Fibroblast of lung (primary cell): ENCODE data around the gene DCAF15. TPM values are rescaled to one million over a fixed set of nuclear protein-coding genes. Genes with fewer than 3 reads are reported as not detected.

Experiments used
- DNase-seq, 2 donors: peaks; one replicate each; pipeline versions ENCODE4 v3.0.0 to v3.0.0-alpha.2; 2010; ENCODE audit warnings: low read depth in 2 of 2
- H2AFZ ChIP-seq: 2 replicates; pipeline ENCODE4 v1.5.1; 2012; ENCODE audit warnings: low read length, control low read depth, inconsistent platforms
- H3K27ac ChIP-seq: 2 replicates; pipeline ENCODE4 v1.5.1; 2011; ENCODE audit warnings: low read length, control low read depth; ENCODE audit not compliant: insufficient read depth
- H3K27me3 ChIP-seq: 2 replicates; pipeline ENCODE4 v1.5.1; 2011; ENCODE audit warnings: mild to moderate bottlenecking, low read length; ENCODE audit not compliant: control insufficient read depth, insufficient read depth
- H3K36me3 ChIP-seq: 2 replicates; pipeline ENCODE4 v1.5.1; 2011; ENCODE audit warnings: low read length; ENCODE audit not compliant: control insufficient read depth, insufficient read depth
- H3K4me1 ChIP-seq: 2 replicates; pipeline ENCODE4 v1.5.1; 2011; ENCODE audit warnings: low read length; ENCODE audit not compliant: control insufficient read depth, insufficient read depth; ENCODE audit errors: extremely low read depth
- H3K4me2 ChIP-seq: 2 replicates; pipeline ENCODE4 v1.5.1; 2011; ENCODE audit warnings: low read length, control low read depth; ENCODE audit not compliant: insufficient read depth; ENCODE audit errors: extremely low read depth
- H3K4me3 ChIP-seq, 4 experiments: fragments of 200-600 bp in 1 of 4; sonication (generic) in 1 of 4; replicated peaks in 1 of 4; 2 replicates each; pipeline ENCODE4 v1.5.1; 2011 to 2016; ENCODE audit warnings: low read length in 4 of 4, low read depth in 3 of 4, mild to moderate bottlenecking in 3 of 4, control low read depth in 2 of 4, inconsistent platforms in 1 of 4, mixed read lengths in 1 of 4; ENCODE audit not compliant: insufficient read depth in 1 of 4; ENCODE audit errors: control extremely low read depth in 1 of 4
- H3K79me2 ChIP-seq: 2 replicates; pipeline ENCODE4 v1.5.1; 2012; ENCODE audit warnings: mild to moderate bottlenecking, low read length, inconsistent platforms; ENCODE audit not compliant: control insufficient read depth, insufficient read depth
- H3K9ac ChIP-seq: 2 replicates; pipeline ENCODE4 v1.5.1; 2011; ENCODE audit warnings: mild to moderate bottlenecking, low read length, control low read depth; ENCODE audit not compliant: insufficient read depth
- H3K9me3 ChIP-seq: 2 replicates; pipeline ENCODE4 v1.5.1; 2012; ENCODE audit warnings: low read depth, low read length; ENCODE audit not compliant: control insufficient read depth, insufficient read depth
- H4K20me1 ChIP-seq: 2 replicates; pipeline ENCODE4 v1.5.1; 2011; ENCODE audit warnings: low read length; ENCODE audit not compliant: control insufficient read depth, insufficient read depth; ENCODE audit errors: extremely low read depth
- EZH2 ChIP-seq: IDR thresholded peaks from 2 replicates; pipeline ENCODE4 v1.5.1; 2012; ENCODE audit warnings: low read length, control low read depth, mild to moderate bottlenecking; ENCODE audit errors: missing control alignments
- polyA plus RNA-seq, 2 donors: library from polyadenylated mRNA; depleted of rRNA in 1 of 2; stranded (reverse) in 1 of 2; unstranded in 1 of 2; fragments of >200 nt; gene quantifications; 2 replicates each; pipeline ENCODE4 v1.2.1, GENCODE V29; 2011 to 2012; ENCODE audit warnings: missing spikeins in 1 of 2
- total RNA-seq: library from RNA; depleted of rRNA; stranded (reverse); fragments of >200 nt; gene quantifications from 2 replicates; pipeline ENCODE4 v1.2.1, GENCODE V29; 2014
- TF ChIP-seq, protein P1 (sequence below), 2 donors: IDR thresholded peaks in 1 of 2; conservative IDR thresholded peaks in 1 of 2; 1 replicate in 1 of 2; 2 replicates in 1 of 2; pipeline ENCODE4 v1.5.1; 2011 to 2012; ENCODE audit warnings: low read length in 2 of 2, control low read depth in 1 of 2, inconsistent platforms in 1 of 2, low read depth in 1 of 2, mild to moderate bottlenecking in 1 of 2

DCAF15 gene
- total and polyA plus RNA-seq, 2 donors (not counting 1 experiment from before 2014, with no cell fraction given), result 6.3 to 9.5 TPM

DNA sequence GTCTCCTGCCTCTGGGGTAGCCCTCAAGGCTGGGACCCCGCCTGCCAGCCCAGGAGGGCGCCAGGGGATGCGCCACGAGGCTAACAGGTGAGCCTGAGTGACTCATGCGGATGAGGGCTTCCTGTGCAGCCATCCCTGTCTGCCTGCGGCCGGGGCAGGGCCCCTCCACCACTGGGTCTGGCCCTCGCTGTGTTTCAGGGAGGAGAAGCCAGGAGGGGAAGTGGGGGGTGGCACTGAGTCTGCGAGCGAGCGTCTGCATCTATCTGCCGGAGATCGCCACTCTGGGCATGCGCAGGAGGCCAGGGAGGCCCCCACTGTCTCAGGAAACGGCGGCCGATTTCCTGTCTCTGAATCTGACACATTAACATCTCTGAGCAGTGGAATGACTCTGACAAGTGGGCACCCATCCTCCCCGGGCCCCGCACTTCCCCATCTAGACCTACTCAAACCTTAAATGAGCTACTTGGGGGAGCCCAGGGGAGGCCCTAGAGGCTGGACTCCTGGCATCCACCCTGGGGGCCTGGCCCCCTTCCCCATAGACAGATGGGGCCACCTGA is 34.1 kb downstream of the DCAF15 start:
- no peaks in the 10 kb centered on the region for H3K79me2 ChIP-seq
- H4K20me1 ChIP-seq, result no peaks in the 10 kb centered on the region
- H3K9ac ChIP-seq, result peak overlapping the region; percentile 21
- no peaks in the 10 kb centered on the region for H3K36me3 ChIP-seq
- peaks cover 7% of the 10 kb centered on the region for H3K4me1 ChIP-seq
- H3K4me2 ChIP-seq, result no peak overlapping the region
- no peak for TF ChIP-seq EZH2
- no peaks in the 10 kb centered on the region for H3K9me3 ChIP-seq
- H3K4me3 ChIP-seq, result no peak overlapping the region
- peak overlapping the region; percentile 0 for H3K27ac ChIP-seq
- H2AFZ ChIP-seq, result peak overlapping the region; percentile 56
- H3K27me3 ChIP-seq, result no peaks in the 10 kb centered on the region
- peak in 1 of 2 donors; percentile 55 for DNase-seq

DNA sequence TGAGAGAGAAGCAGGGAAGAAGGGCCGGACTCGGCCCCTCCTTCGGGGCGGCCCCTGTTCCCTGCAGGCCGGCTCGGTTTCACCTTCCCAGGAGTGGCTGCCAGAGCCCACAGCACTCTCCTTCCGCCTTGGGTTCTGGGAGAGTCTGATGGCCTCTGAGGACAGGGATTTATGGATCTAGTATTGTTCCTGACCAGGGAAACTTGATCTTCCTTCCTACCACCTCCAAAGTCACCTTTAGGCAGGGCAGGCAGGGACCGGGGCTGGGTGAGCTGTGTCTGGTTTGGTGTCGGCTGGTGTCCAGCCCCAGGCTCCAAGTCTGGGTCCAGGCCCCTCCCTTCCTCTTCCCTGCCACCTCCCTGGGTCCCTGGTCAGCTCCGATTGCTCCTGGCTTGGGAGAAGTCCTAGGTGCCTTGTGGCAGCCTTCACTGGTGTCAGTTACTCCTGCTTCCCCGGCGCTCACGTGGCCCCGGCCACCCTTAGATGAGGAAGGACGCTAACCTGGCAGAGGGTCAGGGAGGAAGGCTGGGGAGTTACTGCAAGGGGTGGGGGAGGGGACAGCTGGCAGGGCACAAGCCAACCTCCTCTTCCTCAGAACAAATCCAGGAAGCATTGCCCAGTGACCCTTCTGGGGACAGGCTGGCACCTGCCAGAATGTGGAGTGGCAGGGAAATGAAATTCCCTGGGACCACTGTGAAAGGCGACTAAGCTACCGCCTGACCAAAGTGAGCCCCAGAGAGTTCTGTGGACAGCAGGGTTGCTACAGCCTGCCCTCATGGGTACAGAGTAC is 35.0 kb downstream of the DCAF15 start:
- peaks cover 7% of the 10 kb centered on the region for H3K4me1 ChIP-seq
- no peaks in the 10 kb centered on the region for H3K79me2 ChIP-seq
- no peak overlapping the region for H3K4me2 ChIP-seq
- H4K20me1 ChIP-seq, result no peaks in the 10 kb centered on the region
- peak overlapping the region; percentile 0 for H3K27ac ChIP-seq
- H3K4me3 ChIP-seq, result no peak overlapping the region
- no peaks in the 10 kb centered on the region for H3K9me3 ChIP-seq
- TF ChIP-seq, protein P1, sequence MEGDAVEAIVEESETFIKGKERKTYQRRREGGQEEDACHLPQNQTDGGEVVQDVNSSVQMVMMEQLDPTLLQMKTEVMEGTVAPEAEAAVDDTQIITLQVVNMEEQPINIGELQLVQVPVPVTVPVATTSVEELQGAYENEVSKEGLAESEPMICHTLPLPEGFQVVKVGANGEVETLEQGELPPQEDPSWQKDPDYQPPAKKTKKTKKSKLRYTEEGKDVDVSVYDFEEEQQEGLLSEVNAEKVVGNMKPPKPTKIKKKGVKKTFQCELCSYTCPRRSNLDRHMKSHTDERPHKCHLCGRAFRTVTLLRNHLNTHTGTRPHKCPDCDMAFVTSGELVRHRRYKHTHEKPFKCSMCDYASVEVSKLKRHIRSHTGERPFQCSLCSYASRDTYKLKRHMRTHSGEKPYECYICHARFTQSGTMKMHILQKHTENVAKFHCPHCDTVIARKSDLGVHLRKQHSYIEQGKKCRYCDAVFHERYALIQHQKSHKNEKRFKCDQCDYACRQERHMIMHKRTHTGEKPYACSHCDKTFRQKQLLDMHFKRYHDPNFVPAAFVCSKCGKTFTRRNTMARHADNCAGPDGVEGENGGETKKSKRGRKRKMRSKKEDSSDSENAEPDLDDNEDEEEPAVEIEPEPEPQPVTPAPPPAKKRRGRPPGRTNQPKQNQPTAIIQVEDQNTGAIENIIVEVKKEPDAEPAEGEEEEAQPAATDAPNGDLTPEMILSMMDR (conservative IDR thresholded peaks at IDR 0.05 in 1 of 2, IDR thresholded peaks at IDR 0.05 in 1 of 2; ENCODE audit: low read depth in 1 of 2, low read length in 2 of 2), result no peak
- no peak for TF ChIP-seq EZH2
- no peaks in the 10 kb centered on the region for H3K36me3 ChIP-seq
- DNase-seq, result no peak
- H3K9ac ChIP-seq, result no peak overlapping the region
- H3K27me3 ChIP-seq, result no peaks in the 10 kb centered on the region
- H2AFZ ChIP-seq, result no peak overlapping the region

DNA sequence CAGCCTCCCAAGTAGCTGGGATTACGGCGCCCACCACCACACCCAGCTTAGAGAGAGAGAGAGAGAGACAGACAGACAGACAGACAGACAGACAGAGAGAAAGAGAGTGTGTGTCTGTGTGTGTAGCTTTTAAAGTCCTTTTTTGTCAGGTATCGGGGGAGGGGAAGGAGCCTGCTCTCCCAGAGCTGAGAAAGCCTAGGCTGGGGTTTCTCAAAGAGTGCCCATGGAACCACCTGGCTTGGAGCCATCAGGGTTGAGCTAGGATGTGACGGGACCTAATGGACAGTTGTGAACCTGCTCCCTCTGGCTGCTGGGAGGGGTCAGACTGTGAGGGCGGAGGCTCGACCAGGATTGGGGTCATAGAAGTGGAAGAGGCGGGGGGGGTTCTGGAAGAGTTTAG is 37.2 kb downstream of the DCAF15 start:
- Histone ChIP-seq H3K4me2 (no peak overlapping the region), H3K27me3 (no peaks in the 10 kb centered on the region), H3K27ac (no peak overlapping the region), H3K36me3 (peaks cover 5% of the 10 kb centered on the region), H3K4me1 (peaks cover 7% of the 10 kb centered on the region), H3K9ac (no peak overlapping the region), H3K9me3 (no peaks in the 10 kb centered on the region), H3K79me2 (no peaks in the 10 kb centered on the region), H4K20me1 (no peaks in the 10 kb centered on the region), H3K4me3 (no peak overlapping the region), H2AFZ (no peak overlapping the region)
- TF ChIP-seq EZH2, result no peak
- TF ChIP-seq, protein P1 (conservative IDR thresholded peaks at IDR 0.05 in 1 of 2, IDR thresholded peaks at IDR 0.05 in 1 of 2; ENCODE audit: low read depth in 1 of 2, low read length in 2 of 2), result no peak
- no peak for DNase-seq
